Endothelial cell of umbilical vein (primary cell): ENCODE measurements around the gene RGS9.

Experiments
- CTCF ChIP-seq, 2 donors: IDR thresholded peaks; 1 replicate in 1 of 2; 2 replicates in 1 of 2; pipeline ENCODE4 v1.5.1; 2011; ENCODE audit warnings: low read length in 2 of 2, mild to moderate bottlenecking in 2 of 2, moderate library complexity in 2 of 2, control low read depth in 1 of 2, inconsistent platforms in 1 of 2, low read depth in 1 of 2; ENCODE audit not compliant: insufficient read depth in 1 of 2; ENCODE audit errors: extremely low read depth in 1 of 2
- EZH2 ChIP-seq: IDR thresholded peaks from 2 replicates; pipeline ENCODE4 v1.6.1; 2012; ENCODE audit warnings: borderline replicate concordance, low read depth, mild to moderate bottlenecking, moderate library complexity, low read length, inconsistent platforms; ENCODE audit not compliant: severe bottlenecking
- MYC ChIP-seq: IDR thresholded peaks from one replicate; pipeline ENCODE4 v1.6.1; 2011; ENCODE audit warnings: mild to moderate bottlenecking, low read depth, low read length
- POLR2A ChIP-seq: IDR thresholded peaks from 2 replicates; pipeline ENCODE4 v1.6.1; 2012; ENCODE audit warnings: low read depth, mild to moderate bottlenecking, control low read depth, low read length
- POLR2AphosphoS5 ChIP-seq: IDR thresholded peaks from 2 replicates; pipeline ENCODE4 v1.6.1; 2012; ENCODE audit warnings: low read depth, mild to moderate bottlenecking, control low read depth, low read length, moderate library complexity; ENCODE audit not compliant: insufficient read depth

- TF ChIP-seq CTCF (IDR thresholded peaks at IDR 0.05; ENCODE audit: extremely low read depth in 1 of 2, insufficient read depth in 1 of 2, low read depth in 1 of 2, low read length in 2 of 2) (no peak), POLR2A (no peak), EZH2 (no peak), POLR2AphosphoS5 (no peak), MYC (no peak)
Observed at GRCh38 chr17:65139101-65139764, 2.1 kb downstream of the RGS9 start.
